HEK293T (cell line): ENCODE results near the gene PTCD2.

Source experiments
- CTCF ChIA-PET: fragments of 350-600 bp; formaldehyde crosslinking; extraction: SDS; loops from one replicate; lab custom pipeline; 2021; ENCODE audit warnings: antibody characterized with exemption, inconsistent platforms; lab: Yijun Ruan, JAX
- POLR2A ChIA-PET: fragments of 350-600 bp; formaldehyde crosslinking; extraction: SDS; loops from one replicate; lab custom pipeline; 2020; ENCODE audit warnings: antibody characterized with exemption, inconsistent platforms; lab: Yijun Ruan, JAX
- DNase-seq: peaks from one replicate; pipeline ENCODE4 v3.0.0; 2012; ENCODE audit warnings: mixed read lengths; ENCODE audit errors: extremely low spot score
- ARNT ChIP-seq: fragments of 450-650 bp; IDR thresholded peaks from 2 replicates; pipeline ENCODE4 v1.6.1; 2017; ENCODE audit warnings: mild to moderate bottlenecking
- BHLHE40 ChIP-seq: fragments of 450-650 bp; IDR thresholded peaks from 2 replicates; pipeline ENCODE4 v1.6.1; 2016; ENCODE audit warnings: mild to moderate bottlenecking, moderate library complexity, borderline replicate concordance
- CTBP1 ChIP-seq: fragments of 450-650 bp; IDR thresholded peaks from 2 replicates; pipeline ENCODE4 v1.6.1; 2016; ENCODE audit warnings: borderline replicate concordance
- ELF4 ChIP-seq: fragments of 450-650 bp; IDR thresholded peaks from 2 replicates; pipeline ENCODE4 v1.6.1; 2017; ENCODE audit warnings: antibody characterized with exemption
- FOXA1 ChIP-seq: fragments of 450-650 bp; IDR thresholded peaks from 2 replicates; pipeline ENCODE4 v1.6.1; 2016; ENCODE audit warnings: mild to moderate bottlenecking
- FOXK2 ChIP-seq: fragments of 450-650 bp; IDR thresholded peaks from 2 replicates; pipeline ENCODE4 v1.6.1; 2016; ENCODE audit warnings: mild to moderate bottlenecking
- FOXM1 ChIP-seq: fragments of 450-650 bp; IDR thresholded peaks from 2 replicates; pipeline ENCODE4 v1.6.1; 2017; ENCODE audit warnings: mild to moderate bottlenecking, borderline replicate concordance
- HDGF ChIP-seq: fragments of 450-650 bp; IDR thresholded peaks from 2 replicates; pipeline ENCODE4 v1.6.1; 2017; ENCODE audit warnings: antibody characterized with exemption, borderline replicate concordance
- L3MBTL2 ChIP-seq: fragments of 450-650 bp; conservative IDR thresholded peaks from 2 replicates; pipeline ENCODE4 v1.6.1; 2016; ENCODE audit warnings: mild to moderate bottlenecking
- LEF1 ChIP-seq: fragments of 450-650 bp; IDR thresholded peaks from 2 replicates; pipeline ENCODE4 v1.6.1; 2017; ENCODE audit warnings: mild to moderate bottlenecking, borderline replicate concordance
- NFRKB ChIP-seq: fragments of 450-650 bp; IDR thresholded peaks from 2 replicates; pipeline ENCODE4 v1.6.1; 2016; ENCODE audit warnings: mild to moderate bottlenecking, moderate library complexity
- PKNOX1 ChIP-seq: fragments of 450-650 bp; IDR thresholded peaks from 2 replicates; pipeline ENCODE4 v1.6.1; 2016
- SP1 ChIP-seq: fragments of 450-650 bp; IDR thresholded peaks from 2 replicates; pipeline ENCODE4 v1.6.1; 2017
- SUZ12 ChIP-seq: fragments of 450-650 bp; IDR thresholded peaks from 2 replicates; pipeline ENCODE4 v1.6.1; 2016; ENCODE audit warnings: mild to moderate bottlenecking
- TARDBP ChIP-seq: fragments of 450-650 bp; IDR thresholded peaks from 2 replicates; pipeline ENCODE4 v1.6.1; 2016
- ZNF384 ChIP-seq: fragments of 450-650 bp; IDR thresholded peaks from 2 replicates; pipeline ENCODE4 v1.6.1; 2016

PTCD2 gene

GRCh38 chr5:72285424-72285821 lies 34.8 kb upstream of the PTCD2 start:
- CTCF ChIA-PET = interaction anchor here (0.7 to 1.0 kb wide), 2 partner anchors 512 to 1965 kb away, joined by 3 read pairs; no protein-coding TSS in a partner anchor

GRCh38 chr5:72286798-72287197 lies 33.4 kb upstream of the PTCD2 start:
- DNase-seq = no peak
- no peak for TF ChIP-seq L3MBTL2
- TF ChIP-seq TARDBP = no peak
- no peak for TF ChIP-seq SP1
- no peak for TF ChIP-seq ARNT
- no peak for TF ChIP-seq FOXM1
- TF ChIP-seq PKNOX1 = no peak
- TF ChIP-seq ZNF384 = no peak
- TF ChIP-seq LEF1 = no peak
- ChIA-PET CTCF (no interaction called here), POLR2A (no interaction called here)

More at GRCh38 chr5:72285424-72285821, 34.8 kb upstream of the PTCD2 start:
- no peak for DNase-seq
- TF ChIP-seq ZNF384 = no peak
- no peak for TF ChIP-seq NFRKB
- TF ChIP-seq FOXA1 = no peak
- no peak for TF ChIP-seq SP1
- no peak for TF ChIP-seq LEF1
- TF ChIP-seq PKNOX1 = no peak
- TF ChIP-seq SUZ12 = no peak
- POLR2A ChIA-PET = no interaction called here

DNA sequence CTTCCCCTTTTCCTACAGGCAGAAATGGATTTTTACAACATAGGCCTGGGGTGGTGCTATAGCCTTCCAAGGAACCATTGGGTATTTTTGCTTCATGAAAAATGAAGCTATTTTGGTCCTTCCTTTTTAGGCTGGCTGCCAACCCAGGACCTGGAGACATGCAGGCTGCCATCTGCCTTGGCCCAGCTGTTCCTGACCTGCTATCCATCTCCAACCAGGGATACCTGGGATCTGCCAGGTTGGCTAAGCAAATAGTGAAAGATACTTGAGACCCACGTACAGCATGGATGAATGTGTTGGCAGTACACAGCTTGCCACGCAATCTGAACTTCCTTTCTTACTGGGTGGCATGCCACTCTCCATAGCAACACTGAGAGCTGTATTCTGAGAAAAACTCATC lies 31.2 kb upstream of the PTCD2 start:
- ChIA-PET CTCF (no interaction called here), POLR2A (no interaction called here)
- DNase-seq = no peak
- TF ChIP-seq ZNF384 = no peak
- TF ChIP-seq NFRKB = no peak
- TF ChIP-seq L3MBTL2 = no peak
- TF ChIP-seq FOXM1 = no peak

- ChIA-PET CTCF (no interaction called here), POLR2A (no interaction called here)
- no peak for DNase-seq
- no peak for TF ChIP-seq L3MBTL2
- no peak for TF ChIP-seq ZNF384
- no peak for TF ChIP-seq SP1
- TF ChIP-seq FOXK2 = no peak
- TF ChIP-seq CTBP1 = no peak
- no peak for TF ChIP-seq LEF1
- TF ChIP-seq BHLHE40 = no peak
- TF ChIP-seq SUZ12 = no peak
Observed at GRCh38 chr5:72290356-72291133, 29.6 kb upstream of the PTCD2 start.

DNA sequence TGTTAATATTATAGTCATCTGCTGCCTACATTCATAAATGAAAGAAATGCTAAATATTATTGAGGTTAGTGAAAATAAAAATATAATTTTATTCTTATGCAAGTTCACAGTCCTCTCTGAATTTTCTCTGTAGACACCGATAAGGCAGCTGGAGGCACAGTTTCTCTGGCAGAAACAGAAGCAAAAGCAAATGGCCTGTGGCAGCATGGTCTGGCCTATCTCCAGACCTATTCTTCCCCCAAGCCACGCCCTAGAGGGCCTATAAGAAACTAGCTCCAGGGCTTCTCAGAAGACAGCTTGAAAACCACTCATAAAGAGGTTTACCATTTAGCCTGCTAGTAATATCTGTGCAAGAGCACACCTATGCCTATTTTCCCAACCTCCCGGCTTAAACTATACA lies 28.6 kb upstream of the PTCD2 start:
- CTCF ChIA-PET = no interaction called here
- DNase-seq = no peak
- POLR2A ChIA-PET = no interaction called here
- TF ChIP-seq SP1 (no peak), SUZ12 (no peak), L3MBTL2 (no peak), CTBP1 (no peak), PKNOX1 (no peak), HDGF (no peak), TARDBP (no peak), LEF1 (no peak), ZNF384 (no peak), NFRKB (no peak), FOXM1 (no peak), BHLHE40 (no peak), ELF4 (no peak), ARNT (no peak), FOXK2 (no peak), FOXA1 (no peak)

GRCh38 chr5:72292411-72292810 lies 27.8 kb upstream of the PTCD2 start:
- POLR2A ChIA-PET = no interaction called here
- no peak for TF ChIP-seq ARNT
- no peak for TF ChIP-seq ELF4
- no peak for TF ChIP-seq FOXA1
- no peak for TF ChIP-seq PKNOX1
- no peak for TF ChIP-seq L3MBTL2
- TF ChIP-seq SUZ12 = no peak
- TF ChIP-seq SP1 = no peak
- no peak for TF ChIP-seq NFRKB
- no peak for TF ChIP-seq CTBP1
- TF ChIP-seq HDGF = no peak
- no peak for TF ChIP-seq FOXK2
- no peak for TF ChIP-seq ZNF384
- no peak for TF ChIP-seq TARDBP
- no peak for TF ChIP-seq BHLHE40
- no peak for TF ChIP-seq LEF1
- TF ChIP-seq FOXM1 = no peak
- CTCF ChIA-PET = no interaction called here
- no peak for DNase-seq
